Progenitor cell of endocrine pancreas (in vitro differentiated cells): ENCODE measurements around the gene TMEM106B. TPM values are rescaled to one million over a fixed set of nuclear protein-coding genes. Genes with fewer than 3 reads are reported as not detected.

Source experiments
- DNase-seq: peaks from one replicate; pipeline ENCODE4 v3.0.0; 2021; ENCODE audit warnings: low spot score; ENCODE audit not compliant: unreplicated experiment
- H3K27ac Mint-ChIP-seq: 2 replicates; pipeline ENCODE4 v1.8.0; 2021; ENCODE audit warnings: mild to moderate bottlenecking, moderate library complexity, mixed read lengths
- H3K27me3 Mint-ChIP-seq: 2 replicates; pipeline ENCODE4 v1.8.0; 2021; ENCODE audit warnings: mixed read lengths
- H3K36me3 Mint-ChIP-seq: 2 replicates; pipeline ENCODE4 v1.8.0; 2022; ENCODE audit warnings: mixed read lengths; ENCODE audit not compliant: insufficient read depth
- H3K4me1 Mint-ChIP-seq: 2 replicates; pipeline ENCODE4 v1.8.0; 2021; ENCODE audit warnings: low read depth, mixed read lengths
- H3K4me3 Mint-ChIP-seq: 2 replicates; pipeline ENCODE4 v1.8.0; 2021; ENCODE audit warnings: low read depth, mild to moderate bottlenecking, moderate library complexity, mixed read lengths
- H3K9me3 Mint-ChIP-seq: 2 replicates; pipeline ENCODE4 v1.8.0; 2021; ENCODE audit warnings: low read depth, mixed read lengths
- total RNA-seq: library from RNA; stranded (reverse); gene quantifications from 2 replicates; pipeline ENCODE4 v1.2.1, GENCODE V29; 2021
- TF ChIP-seq, protein P1 (sequence below): fragments of 200-600 bp; sonication (generic); IDR thresholded peaks from one replicate; pipeline ENCODE4 v1.5.0; 2021; ENCODE audit warnings: antibody characterized with exemption, mild to moderate bottlenecking; ENCODE audit not compliant: unreplicated experiment

TMEM106B gene
- total RNA-seq, 1 donor from 2014 or later: 39.3 TPM

DNA sequence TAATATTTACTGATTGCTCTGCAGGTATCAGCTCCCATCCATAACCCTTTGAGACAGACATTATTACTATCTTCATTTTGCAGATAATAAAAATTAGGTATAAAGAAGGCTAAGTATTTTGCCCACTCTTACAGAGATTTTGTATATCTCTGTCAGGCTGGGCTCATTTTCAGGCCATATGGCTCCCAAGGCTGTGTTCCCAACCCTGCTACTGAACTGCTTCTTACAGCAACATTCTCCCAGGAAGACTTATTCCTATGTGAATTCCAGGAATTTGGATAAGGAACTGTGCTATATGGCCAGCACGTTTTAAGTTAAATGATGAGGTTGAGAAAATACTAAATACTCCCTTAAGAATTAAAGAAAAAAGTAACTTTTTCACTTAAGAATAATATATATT, 1.9 kb upstream of the TMEM106B start:
- peaks cover 18% of the 10 kb centered on the region for H3K27me3 Mint-ChIP-seq
- H3K36me3 Mint-ChIP-seq: no peaks in the 10 kb centered on the region
- peaks cover 16% of the 10 kb centered on the region for H3K4me1 Mint-ChIP-seq
- TF ChIP-seq, protein P1, sequence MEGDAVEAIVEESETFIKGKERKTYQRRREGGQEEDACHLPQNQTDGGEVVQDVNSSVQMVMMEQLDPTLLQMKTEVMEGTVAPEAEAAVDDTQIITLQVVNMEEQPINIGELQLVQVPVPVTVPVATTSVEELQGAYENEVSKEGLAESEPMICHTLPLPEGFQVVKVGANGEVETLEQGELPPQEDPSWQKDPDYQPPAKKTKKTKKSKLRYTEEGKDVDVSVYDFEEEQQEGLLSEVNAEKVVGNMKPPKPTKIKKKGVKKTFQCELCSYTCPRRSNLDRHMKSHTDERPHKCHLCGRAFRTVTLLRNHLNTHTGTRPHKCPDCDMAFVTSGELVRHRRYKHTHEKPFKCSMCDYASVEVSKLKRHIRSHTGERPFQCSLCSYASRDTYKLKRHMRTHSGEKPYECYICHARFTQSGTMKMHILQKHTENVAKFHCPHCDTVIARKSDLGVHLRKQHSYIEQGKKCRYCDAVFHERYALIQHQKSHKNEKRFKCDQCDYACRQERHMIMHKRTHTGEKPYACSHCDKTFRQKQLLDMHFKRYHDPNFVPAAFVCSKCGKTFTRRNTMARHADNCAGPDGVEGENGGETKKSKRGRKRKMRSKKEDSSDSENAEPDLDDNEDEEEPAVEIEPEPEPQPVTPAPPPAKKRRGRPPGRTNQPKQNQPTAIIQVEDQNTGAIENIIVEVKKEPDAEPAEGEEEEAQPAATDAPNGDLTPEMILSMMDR: no peak
- no peak overlapping the region for H3K4me3 Mint-ChIP-seq
- H3K9me3 Mint-ChIP-seq: no peaks in the 10 kb centered on the region
- DNase-seq: no peak
- H3K27ac Mint-ChIP-seq: no peak overlapping the region

DNA sequence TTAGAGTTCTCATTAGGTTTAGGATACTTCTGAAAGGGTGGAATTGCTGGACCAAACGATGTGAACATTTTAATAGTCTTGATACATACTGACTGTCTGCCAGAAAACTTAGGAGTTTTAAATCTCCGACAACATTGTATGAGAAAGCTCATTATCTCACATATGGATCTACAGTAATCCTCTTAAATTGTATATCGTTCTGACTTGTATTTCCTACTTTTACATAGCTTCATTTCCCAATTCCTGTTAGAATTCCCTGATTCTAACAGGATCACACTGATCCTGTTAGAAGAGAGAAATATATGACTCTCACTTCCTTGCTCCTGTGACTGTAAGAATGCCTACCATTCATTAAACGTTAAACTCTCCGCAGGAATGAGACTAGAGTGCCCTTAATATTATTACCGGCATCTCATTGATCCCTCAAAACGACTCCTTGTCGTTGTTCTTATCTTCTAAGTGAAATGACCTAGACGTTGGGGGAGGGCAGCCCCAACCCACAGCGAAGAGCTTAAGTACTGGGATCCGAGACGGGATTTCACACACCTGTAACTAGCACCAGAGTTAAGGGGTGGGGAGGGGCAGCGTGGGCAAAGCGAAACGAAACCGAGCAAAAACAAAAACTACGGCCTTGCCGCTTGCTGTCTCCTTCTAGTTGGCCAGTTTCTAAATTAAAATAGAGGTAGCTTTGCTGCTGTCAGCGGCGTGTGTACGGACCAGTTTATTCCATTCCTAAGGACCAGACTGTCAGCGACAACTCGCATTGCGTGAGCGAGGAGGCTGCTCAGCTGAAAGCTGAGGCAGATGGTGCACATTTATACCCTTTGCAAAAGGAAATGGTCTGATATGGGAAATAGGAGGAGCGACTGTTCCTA, 678 bp upstream of the TMEM106B start:
- Mint-ChIP-seq H3K4me1 (peaks cover 18% of the 10 kb centered on the region), H3K4me3 (peak overlapping the region; percentile 84), H3K27ac (peak overlapping the region; percentile 92), H3K36me3 (peaks cover 2% of the 10 kb centered on the region), H3K9me3 (no peaks in the 10 kb centered on the region), H3K27me3 (peaks cover 18% of the 10 kb centered on the region)
- DNase-seq: peak; percentile 10
- TF ChIP-seq, protein P1: no peak

DNA sequence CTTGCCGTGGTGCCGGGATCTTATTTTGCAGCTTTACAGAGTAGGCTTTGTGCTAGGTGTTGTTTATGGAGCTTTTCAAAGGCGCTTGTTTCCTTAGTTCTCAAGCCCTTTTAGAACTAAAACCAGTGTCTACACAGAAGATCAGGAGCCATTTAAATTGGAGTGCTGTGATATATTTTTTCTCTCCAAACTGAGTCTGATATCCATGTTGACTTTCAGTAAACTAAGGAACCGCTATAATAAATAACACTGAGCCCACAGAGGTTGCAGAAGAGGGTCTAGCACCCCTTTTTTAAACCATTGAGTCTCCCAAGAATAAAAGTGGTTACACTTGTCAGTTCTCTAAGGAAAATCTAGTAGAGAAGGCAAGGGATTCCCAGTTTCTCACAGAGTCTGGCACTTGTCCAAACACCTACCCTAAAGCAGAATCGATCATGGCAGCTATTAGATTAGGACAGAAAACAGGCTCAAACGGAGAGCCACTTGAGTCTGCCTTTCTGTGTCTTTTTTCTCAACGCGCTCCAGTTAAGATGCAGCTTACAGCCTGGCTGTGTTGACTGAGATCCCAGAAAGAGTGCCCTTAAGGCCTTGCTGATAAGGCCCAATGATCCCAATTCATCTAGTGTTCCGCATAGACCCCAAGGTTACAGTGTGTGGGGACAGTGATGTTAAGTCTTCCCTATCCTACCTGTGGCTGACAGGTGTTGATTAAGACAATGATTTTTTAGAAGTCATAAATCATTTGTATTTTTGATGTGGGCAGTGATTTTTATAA, 804 bp downstream of the TMEM106B start:
- TF ChIP-seq, protein P1: no peak
- no peak for DNase-seq
- Mint-ChIP-seq H3K4me3 (peak overlapping the region; percentile 84), H3K9me3 (no peaks in the 10 kb centered on the region), H3K36me3 (peaks cover 8% of the 10 kb centered on the region), H3K4me1 (peaks cover 18% of the 10 kb centered on the region), H3K27me3 (peaks cover 18% of the 10 kb centered on the region), H3K27ac (peak overlapping the region; percentile 97)

DNA sequence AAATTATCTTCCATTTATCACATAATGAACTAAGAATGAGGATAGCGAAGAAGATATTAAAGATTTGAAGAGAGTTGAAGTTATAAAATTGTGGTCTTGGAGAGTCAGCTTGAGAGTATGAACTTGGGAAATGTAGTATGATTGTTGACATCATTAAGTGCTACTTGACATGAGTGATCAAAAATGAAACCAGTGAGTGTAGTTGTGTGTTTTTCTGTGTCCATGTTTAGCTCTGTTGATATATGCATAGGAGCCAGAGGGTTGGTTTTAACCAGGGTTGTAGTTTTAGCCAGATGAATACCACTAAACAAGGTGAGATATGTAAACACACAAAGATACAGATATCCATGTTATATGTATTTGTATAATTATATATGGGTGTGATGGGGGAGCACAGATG, 6.2 kb downstream of the TMEM106B start:
- Mint-ChIP-seq H3K27ac (no peak overlapping the region), H3K36me3 (peaks cover 30% of the 10 kb centered on the region), H3K4me1 (peaks cover 14% of the 10 kb centered on the region), H3K4me3 (no peak overlapping the region), H3K9me3 (no peaks in the 10 kb centered on the region), H3K27me3 (no peaks in the 10 kb centered on the region)
- DNase-seq: no peak
- TF ChIP-seq, protein P1: no peak

DNA sequence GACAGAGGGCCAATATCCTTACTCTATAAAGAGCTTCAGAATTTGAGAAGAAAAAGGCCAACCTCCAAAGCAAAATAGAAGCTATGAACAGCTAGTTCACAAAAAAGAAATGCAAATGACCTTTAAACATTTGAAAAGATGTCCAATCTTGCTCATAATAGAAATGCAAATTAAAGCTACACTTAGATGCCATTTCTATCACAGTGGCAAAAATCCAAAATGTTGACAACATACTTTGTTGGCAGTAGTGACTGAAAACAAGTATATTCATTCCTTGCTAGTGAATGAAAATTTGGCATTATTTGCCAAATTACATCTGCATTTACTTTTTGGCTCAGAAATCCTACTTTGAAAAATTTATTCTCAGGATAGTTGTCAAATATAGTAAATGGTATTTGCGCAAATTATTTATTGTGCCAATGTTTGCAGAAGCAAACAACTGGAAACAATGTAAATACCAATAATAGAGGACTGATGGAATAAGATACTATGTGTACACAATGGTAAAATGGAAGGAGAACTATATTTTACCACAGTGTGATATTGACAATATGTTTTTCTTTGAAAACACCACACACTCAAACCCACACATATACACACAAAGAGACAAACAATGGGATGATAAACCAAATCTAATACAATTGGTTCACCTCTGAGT, 9.4 kb downstream of the TMEM106B start:
- Mint-ChIP-seq H3K9me3 (peaks cover 3% of the 10 kb centered on the region), H3K27ac (no peak overlapping the region), H3K4me1 (peaks cover 5% of the 10 kb centered on the region), H3K4me3 (no peak overlapping the region), H3K36me3 (peaks cover 52% of the 10 kb centered on the region), H3K27me3 (no peaks in the 10 kb centered on the region)
- TF ChIP-seq, protein P1: no peak
- no peak for DNase-seq
